BJ (cell line): ENCODE results near the gene RTL10. TPM values are rescaled to one million over a fixed set of nuclear protein-coding genes. Genes with fewer than 3 reads are reported as not detected.

Experiments used
- CTCF ChIA-PET: fragments of 350-600 bp; formaldehyde crosslinking; extraction: SDS; loops from one replicate; lab custom pipeline; 2021; ENCODE audit warnings: antibody characterized with exemption, inconsistent platforms; lab: Yijun Ruan, JAX
- POLR2A ChIA-PET: fragments of 300-600 bp; sonication (Branson Sonifier 250); formaldehyde crosslinking; extraction: SDS; loops from one replicate; lab custom pipeline; 2021; ENCODE audit warnings: antibody characterized with exemption; lab: Charles Lee
- DNase-seq: peaks from one replicate; pipeline ENCODE4 v3.0.0-alpha.2; 2011; ENCODE audit warnings: low read depth
- H3K27me3 ChIP-seq: 2 replicates; pipeline ENCODE4 v1.6.0; 2011; ENCODE audit warnings: low read length; ENCODE audit not compliant: control insufficient read depth, insufficient read depth
- H3K36me3 ChIP-seq: 2 replicates; pipeline ENCODE4 v1.5.1; 2011; ENCODE audit warnings: low read length; ENCODE audit not compliant: control insufficient read depth, insufficient read depth
- H3K4me3 ChIP-seq: 2 replicates; pipeline ENCODE4 v1.5.1; 2011; ENCODE audit warnings: low read depth, mild to moderate bottlenecking, control low read depth, low read length
- polyA plus RNA-seq: library from polyadenylated mRNA; depleted of rRNA; stranded (reverse); fragments of >200 nt; gene quantifications from 2 replicates; pipeline ENCODE4 v1.2.3, GENCODE V29; 2011; rRNA removed
- TF ChIP-seq, protein P1 (sequence below): IDR thresholded peaks from 2 replicates; pipeline ENCODE4 v1.5.1; 2011; ENCODE audit warnings: low read depth, mild to moderate bottlenecking, control low read depth, inconsistent platforms, low read length, moderate library complexity; ENCODE audit not compliant: insufficient read depth

Gene RTL10
- polyA plus RNA-seq, 1 experiment = 18.9 TPM

DNA sequence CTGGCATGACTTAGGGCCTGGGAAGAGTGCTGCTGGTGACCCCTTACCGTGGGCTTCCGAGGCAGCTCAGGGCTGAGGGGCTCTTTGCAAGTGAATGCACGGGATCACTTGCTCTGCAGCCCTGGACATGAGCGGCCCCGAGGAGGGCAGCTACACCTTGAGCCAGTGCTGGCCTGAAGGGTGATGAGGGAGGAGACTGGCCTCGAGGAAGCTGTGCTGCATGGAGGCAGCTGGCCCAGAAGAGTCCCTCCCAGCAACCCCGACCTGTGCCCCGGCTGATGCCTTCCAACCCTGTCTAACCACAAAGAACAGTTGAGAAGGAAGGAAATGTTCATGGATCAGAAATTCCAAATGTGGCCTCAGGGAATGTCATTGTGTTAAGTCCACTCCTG, 48.9 kb downstream of the RTL10 start:
- ChIA-PET CTCF (interaction anchor here (1.0 kb wide), 1 partner anchor 75 kb away, joined by 4 read pairs; no protein-coding TSS in a partner anchor), POLR2A (no interaction called here)
- Histone ChIP-seq H3K27me3 (no peaks in the 10 kb centered on the region), H3K36me3 (no peaks in the 10 kb centered on the region; the same call in 1 of the 2 replicates), H3K4me3 (no peak overlapping the region)
- no peak for DNase-seq
- TF ChIP-seq, protein P1, sequence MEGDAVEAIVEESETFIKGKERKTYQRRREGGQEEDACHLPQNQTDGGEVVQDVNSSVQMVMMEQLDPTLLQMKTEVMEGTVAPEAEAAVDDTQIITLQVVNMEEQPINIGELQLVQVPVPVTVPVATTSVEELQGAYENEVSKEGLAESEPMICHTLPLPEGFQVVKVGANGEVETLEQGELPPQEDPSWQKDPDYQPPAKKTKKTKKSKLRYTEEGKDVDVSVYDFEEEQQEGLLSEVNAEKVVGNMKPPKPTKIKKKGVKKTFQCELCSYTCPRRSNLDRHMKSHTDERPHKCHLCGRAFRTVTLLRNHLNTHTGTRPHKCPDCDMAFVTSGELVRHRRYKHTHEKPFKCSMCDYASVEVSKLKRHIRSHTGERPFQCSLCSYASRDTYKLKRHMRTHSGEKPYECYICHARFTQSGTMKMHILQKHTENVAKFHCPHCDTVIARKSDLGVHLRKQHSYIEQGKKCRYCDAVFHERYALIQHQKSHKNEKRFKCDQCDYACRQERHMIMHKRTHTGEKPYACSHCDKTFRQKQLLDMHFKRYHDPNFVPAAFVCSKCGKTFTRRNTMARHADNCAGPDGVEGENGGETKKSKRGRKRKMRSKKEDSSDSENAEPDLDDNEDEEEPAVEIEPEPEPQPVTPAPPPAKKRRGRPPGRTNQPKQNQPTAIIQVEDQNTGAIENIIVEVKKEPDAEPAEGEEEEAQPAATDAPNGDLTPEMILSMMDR = no peak

Other genes with a start within 250 kb of the RTL10 start
- gene SEPTIN5, start 140.4 kb downstream of the RTL10 start, polyA plus RNA-seq = 21.0 and 38.8 TPM in 2 replicates
- gene GP1BB, start 131.3 kb downstream of the RTL10 start, polyA plus RNA-seq = 1.3 and 4.2 TPM in 2 replicates
- gene TBX1, start 94.1 kb downstream of the RTL10 start, polyA plus RNA-seq = not detected in 2 replicates
- gene GNB1L, start within 50 bp of the RTL10 start, polyA plus RNA-seq = 1.3 and 3.6 TPM in 2 replicates
- gene COMT, start 86.9 kb upstream of the RTL10 start, polyA plus RNA-seq = 146 and 332 TPM in 2 replicates
- 16.0 and 28.5 TPM in 2 replicates for gene TXNRD2, start 86.9 kb upstream of the RTL10 start, polyA plus RNA-seq
- 2.5 and 3.8 TPM in 2 replicates for gene ARVCF, start 161.9 kb upstream of the RTL10 start, polyA plus RNA-seq
- 33.4 and 51.7 TPM in 2 replicates for gene TANGO2, start 166.2 kb upstream of the RTL10 start, polyA plus RNA-seq
- 16.3 and 21.3 TPM in 2 replicates for gene DGCR8, start 225.4 kb upstream of the RTL10 start, polyA plus RNA-seq